Naive thymus-derived CD8-positive, alpha-beta T cell (primary cell): ENCODE results near the gene GOLGB1. TPM values are rescaled to one million over a fixed set of nuclear protein-coding genes. Genes with fewer than 3 reads are reported as not detected.
"Not testable (repeated sequence)": the region's sequence is repeated elsewhere in the genome, so short reads cannot be mapped to it uniquely, and the experiment has no call there.

Source experiments
- ATAC-seq, 2 donors: fragments of 150-1000 bp; cut with Tn5 transposase in 1 of 2; sonication (Bioruptor Pico), chemical (Tn5 transposase) in 1 of 2; 1 replicate in 1 of 2; 2 replicates in 1 of 2; pipeline ENCODE4 v1.10.0; 2021; ENCODE audit warnings: mild to moderate bottlenecking in 2 of 2, moderate library complexity in 2 of 2
- POLR2A ChIA-PET: fragments of 350-600 bp; sonication (Branson Sonifier 250); formaldehyde crosslinking; loops from one replicate; lab custom pipeline; 2021; ENCODE audit warnings: antibody characterized with exemption; lab: Charles Lee
- DNase-seq, 10 donors: peaks; one replicate each; pipeline versions ENCODE4 v3.0.0 to v3.0.0-alpha.2; 2020 to 2022
- H3K27ac Mint-ChIP-seq, 10 donors: one replicate each; pipeline ENCODE4 v1.8.0; 2020 to 2022; ENCODE audit warnings: mild to moderate bottlenecking in 10 of 10, mixed read lengths in 10 of 10, moderate library complexity in 4 of 10, inconsistent platforms in 1 of 10
- H3K27me3 Mint-ChIP-seq, 5 donors: one replicate each; pipeline ENCODE4 v1.8.0; 2021 to 2022; ENCODE audit warnings: mixed read lengths in 5 of 5
- H3K36me3 Mint-ChIP-seq, 3 donors: one replicate each; pipeline ENCODE4 v1.8.0; 2020 to 2022; ENCODE audit warnings: mixed read lengths in 3 of 3, mild to moderate bottlenecking in 2 of 3, inconsistent platforms in 1 of 3
- H3K4me1 Mint-ChIP-seq, 4 donors: one replicate each; pipeline ENCODE4 v1.8.0; 2021 to 2022; ENCODE audit warnings: mixed read lengths in 4 of 4
- H3K4me3 Mint-ChIP-seq, 10 donors: one replicate each; pipeline ENCODE4 v1.8.0; 2020 to 2022; ENCODE audit warnings: mild to moderate bottlenecking in 10 of 10, mixed read lengths in 10 of 10, moderate library complexity in 6 of 10, inconsistent platforms in 1 of 10
- H3K9me3 Mint-ChIP-seq, 9 donors: one replicate each; pipeline ENCODE4 v1.8.0; 2020 to 2022; ENCODE audit warnings: mixed read lengths in 9 of 9, mild to moderate bottlenecking in 3 of 9, inconsistent platforms in 1 of 9, moderate library complexity in 1 of 9
- polyA plus RNA-seq, 3 donors: library from polyadenylated mRNA; unstranded; fragments of 300-500 nt; fragmentation: Illumina TruSeq; gene quantifications; one replicate each; pipeline ENCODE4 v1.2.3, GENCODE V29; 2021
- total RNA-seq, 8 experiments: library from RNA in 2 of 8; stranded (reverse) in 2 of 8; gene quantifications; one replicate each; pipeline ENCODE4 v1.2.3 and lab custom pipeline; 2021 to 2026

GOLGB1 gene
- total and polyA plus RNA-seq, 5 experiments from 2014 or later = 1.7 to 38.4 (median 8.2) TPM

DNA sequence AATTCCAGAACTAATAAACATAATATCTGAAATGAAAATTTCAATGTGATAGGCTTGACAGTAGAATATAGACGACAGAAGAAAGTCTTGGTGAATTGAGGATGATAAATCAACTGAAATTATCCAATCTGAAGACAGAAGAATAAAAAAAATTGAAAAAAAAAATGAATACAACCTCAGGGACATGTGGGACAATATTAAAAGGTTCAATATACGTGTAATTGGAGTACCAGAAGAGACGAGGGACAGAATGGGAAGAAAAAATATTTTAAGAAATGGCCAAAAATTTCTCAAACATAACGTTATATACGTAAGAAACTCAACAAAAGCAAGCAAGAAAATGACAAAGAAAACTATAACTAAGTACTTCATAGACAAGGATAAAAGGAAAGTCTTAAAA, 45.6 kb downstream of the GOLGB1 start:
- peak overlapping the region in 1 of 10 donors; percentile 64 for H3K27ac Mint-ChIP-seq
- H3K36me3 Mint-ChIP-seq = peaks cover 16 to 81% (median 46%) of the 10 kb centered on the region in 3 donors
- ATAC-seq (no peak), DNase-seq (no peak)
- H3K4me1 Mint-ChIP-seq = peaks cover 0 to 6% (median 2%) of the 10 kb centered on the region in 4 donors
- POLR2A ChIA-PET = no interaction called here
- no peaks in the 10 kb centered on the region for H3K9me3 Mint-ChIP-seq
- no peak overlapping the region for H3K4me3 Mint-ChIP-seq
- H3K27me3 Mint-ChIP-seq = no peaks in the 10 kb centered on the region

DNA sequence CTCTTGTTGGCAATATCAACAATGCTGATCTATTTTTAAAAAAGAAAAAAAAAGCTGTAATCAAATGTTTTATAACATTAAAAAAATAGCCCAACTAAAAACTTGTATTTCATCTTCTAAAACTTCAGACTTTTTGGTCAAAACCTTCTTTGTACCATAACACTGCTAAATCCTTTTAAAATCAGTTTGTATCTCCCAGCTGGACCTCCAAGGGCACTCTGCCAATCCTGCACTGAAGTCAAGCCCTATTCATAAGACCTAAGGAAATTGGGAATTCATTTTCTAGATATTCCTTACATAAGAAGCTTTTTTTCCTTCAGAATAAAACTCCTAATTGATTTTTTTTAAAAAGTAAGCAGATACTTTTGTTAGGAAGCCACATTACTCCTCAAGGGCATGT, 50.6 kb downstream of the GOLGB1 start:
- Mint-ChIP-seq H3K27me3 (no peaks in the 10 kb centered on the region), H3K4me3 (no peak overlapping the region), H3K9me3 (no peaks in the 10 kb centered on the region), H3K4me1 (peaks cover 0 to 7% (median 2%) of the 10 kb centered on the region in 4 donors), H3K27ac (no peak overlapping the region), H3K36me3 (peaks cover 28 to 64% (median 46%) of the 10 kb centered on the region in 3 donors)
- DNase-seq (no peak), ATAC-seq (no peak)
- POLR2A ChIA-PET = no interaction called here

- ATAC-seq (no peak), DNase-seq (no peak)
- peaks cover 0 to 7% (median 2%) of the 10 kb centered on the region in 4 donors for H3K4me1 Mint-ChIP-seq
- H3K4me3 Mint-ChIP-seq = no peak overlapping the region
- no peaks in the 10 kb centered on the region for H3K9me3 Mint-ChIP-seq
- H3K27ac Mint-ChIP-seq = no peak overlapping the region
- POLR2A ChIA-PET = no interaction called here
- H3K36me3 Mint-ChIP-seq = peaks cover 28 to 60% (median 43%) of the 10 kb centered on the region in 3 donors
- no peaks in the 10 kb centered on the region for H3K27me3 Mint-ChIP-seq
Measured at GRCh38 chr3:121698476-121698875, 51.1 kb downstream of the GOLGB1 start.

GRCh38 chr3:121696186-121696585, 53.4 kb downstream of the GOLGB1 start:
- H3K27ac Mint-ChIP-seq = no peak overlapping the region
- DNase-seq (no peak), ATAC-seq (no peak)
- H3K9me3 Mint-ChIP-seq = no peaks in the 10 kb centered on the region
- H3K4me3 Mint-ChIP-seq = no peak overlapping the region
- H3K36me3 Mint-ChIP-seq = peaks cover 32 to 44% (median 43%) of the 10 kb centered on the region in 3 donors
- POLR2A ChIA-PET = no interaction called here
- H3K4me1 Mint-ChIP-seq = peaks cover 0 to 7% (median 2%) of the 10 kb centered on the region in 4 donors
- no peaks in the 10 kb centered on the region for H3K27me3 Mint-ChIP-seq

GRCh38 chr3:121692010-121692699, 57.4 kb downstream of the GOLGB1 start:
- no peaks in the 10 kb centered on the region for H3K27me3 Mint-ChIP-seq
- POLR2A ChIA-PET = no interaction called here
- H3K4me1 Mint-ChIP-seq = peaks cover 0 to 8% (median 3%) of the 10 kb centered on the region in 4 donors
- DNase-seq (no peak), ATAC-seq (no peak)
- H3K4me3 Mint-ChIP-seq = no peak overlapping the region
- no peak overlapping the region for H3K27ac Mint-ChIP-seq
- H3K36me3 Mint-ChIP-seq = peaks cover 15 to 34% (median 24%) of the 10 kb centered on the region in 3 donors
- no peaks in the 10 kb centered on the region for H3K9me3 Mint-ChIP-seq

DNA sequence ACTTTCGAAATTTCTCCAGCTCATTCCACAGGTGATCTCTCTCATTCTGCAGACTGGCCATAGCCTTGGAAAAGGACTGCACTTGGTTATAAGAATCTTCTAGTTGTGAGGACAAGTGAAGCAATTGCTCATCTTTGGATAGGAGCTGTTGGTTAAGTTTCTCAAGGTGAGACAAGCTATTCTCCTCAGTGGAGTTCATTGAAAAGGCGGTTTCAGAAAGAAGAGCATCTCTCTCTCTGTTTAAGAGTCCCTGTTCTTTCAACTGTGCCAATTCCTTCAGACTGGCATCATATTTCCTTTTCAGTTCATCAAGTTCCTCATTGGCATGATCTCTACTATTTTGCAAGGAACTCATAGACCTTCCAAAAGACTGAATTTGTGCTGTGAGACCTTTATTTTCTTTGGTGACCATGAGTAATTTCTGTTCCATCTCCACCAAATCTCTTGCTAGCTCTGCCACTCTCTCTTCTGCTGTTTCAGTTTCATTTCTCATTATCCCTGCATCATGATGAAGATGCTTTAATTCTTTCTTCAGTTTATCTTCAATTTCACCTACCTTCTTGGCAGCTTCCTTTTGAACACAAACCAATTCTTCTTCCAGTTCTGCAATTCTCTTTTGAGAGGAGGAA, 58.6 kb downstream of the GOLGB1 start:
- DNase-seq (no peak), ATAC-seq (no peak)
- Mint-ChIP-seq H3K9me3 (peaks cover 0 to 10% (median 5%) of the 10 kb centered on the region in 9 donors), H3K4me3 (no peak overlapping the region), H3K4me1 (peaks cover 0 to 8% (median 2%) of the 10 kb centered on the region in 4 donors), H3K36me3 (peaks cover 26 to 46% (median 30%) of the 10 kb centered on the region in 3 donors), H3K27me3 (no peaks in the 10 kb centered on the region), H3K27ac (peak overlapping the region in 2 of 10 donors; percentile 2 to 4)
- POLR2A ChIA-PET = no interaction called here

DNA sequence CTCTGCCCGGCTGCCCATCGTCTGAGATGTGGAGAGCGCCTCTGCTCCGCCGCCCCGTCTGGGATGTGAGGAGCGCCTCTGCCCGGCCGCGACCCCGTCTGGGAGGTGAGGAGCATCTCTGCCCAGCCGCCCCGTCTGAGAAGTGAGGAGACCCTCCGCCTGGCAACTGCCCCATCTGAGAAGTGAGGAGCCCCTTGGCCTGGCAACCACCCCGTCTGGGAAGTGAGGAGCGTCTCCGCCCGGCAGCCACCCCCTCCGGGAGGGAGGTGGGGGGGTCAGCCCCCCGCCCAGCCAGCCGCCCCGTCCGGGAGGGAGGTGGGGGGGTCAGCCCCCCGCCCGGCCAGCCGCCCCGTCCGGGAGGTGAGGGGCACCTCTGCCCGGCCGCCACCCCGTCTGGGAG, 60.8 kb downstream of the GOLGB1 start:
- Mint-ChIP-seq H3K36me3 (peaks cover 40 to 56% (median 43%) of the 10 kb centered on the region in 3 donors), H3K9me3 (peaks cover 0 to 23% (median 14%) of the 10 kb centered on the region in 9 donors)
- H3K4me1 Mint-ChIP-seq, DNase-seq, H3K27ac Mint-ChIP-seq, H3K27me3 Mint-ChIP-seq, ATAC-seq, POLR2A ChIA-PET, H3K4me3 Mint-ChIP-seq: not testable (repeated sequence)

DNA sequence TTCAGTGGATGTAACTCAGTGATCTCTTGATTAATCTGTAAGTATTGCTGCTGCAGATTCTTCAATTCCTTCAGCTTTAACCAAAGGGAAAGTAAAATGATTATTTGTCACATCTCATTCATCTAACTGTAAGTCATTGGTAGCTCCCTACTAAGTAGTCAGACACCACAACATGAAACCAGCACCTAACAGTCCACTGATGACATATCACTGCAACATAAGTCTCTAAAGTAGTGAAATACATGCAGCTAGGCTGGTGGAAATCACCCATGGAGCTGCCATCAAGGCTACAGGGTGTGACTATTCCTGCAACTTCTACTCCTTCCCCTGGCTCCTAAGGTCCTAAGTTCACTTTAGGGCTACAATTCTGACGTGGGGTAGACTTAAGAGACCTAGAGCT, 67.7 kb downstream of the GOLGB1 start:
- ATAC-seq = no peak
- peaks cover 0 to 3% (median 0%) of the 10 kb centered on the region in 4 donors for H3K4me1 Mint-ChIP-seq
- peaks cover 0 to 22% (median 14%) of the 10 kb centered on the region in 9 donors for H3K9me3 Mint-ChIP-seq
- peaks cover 32 to 81% (median 58%) of the 10 kb centered on the region in 3 donors for H3K36me3 Mint-ChIP-seq
- H3K4me3 Mint-ChIP-seq = no peak overlapping the region
- no peak overlapping the region for H3K27ac Mint-ChIP-seq
- no peaks in the 10 kb centered on the region for H3K27me3 Mint-ChIP-seq
- no peak for DNase-seq
- POLR2A ChIA-PET = no interaction called here

DNA sequence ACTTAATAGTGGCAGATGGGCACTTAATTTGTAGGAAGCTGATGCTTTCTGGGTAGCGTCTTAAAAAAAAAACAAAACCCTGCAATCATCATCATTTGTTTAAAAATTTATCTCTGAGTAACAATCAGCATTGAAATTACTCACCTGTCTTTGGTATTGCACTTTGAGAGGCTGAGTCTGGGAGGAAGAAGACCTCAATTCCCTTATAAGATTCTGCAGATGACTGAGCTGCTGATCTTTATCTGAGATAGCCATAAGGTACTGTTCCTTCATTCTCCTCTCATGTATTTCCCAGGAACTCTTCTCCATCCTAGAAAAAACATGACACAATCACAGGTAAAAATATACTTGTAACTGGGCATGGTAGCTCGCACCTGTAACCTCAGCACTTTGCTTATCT, 72.4 kb downstream of the GOLGB1 start:
- Mint-ChIP-seq H3K4me3 (no peak overlapping the region), H3K27ac (no peak overlapping the region), H3K27me3 (no peaks in the 10 kb centered on the region), H3K36me3 (peaks cover 14 to 90% (median 52%) of the 10 kb centered on the region in 3 donors), H3K9me3 (no peaks in the 10 kb centered on the region), H3K4me1 (peaks cover 0 to 3% (median 0%) of the 10 kb centered on the region in 4 donors)
- no peak for DNase-seq
- no peak for ATAC-seq
- POLR2A ChIA-PET = no interaction called here

DNA sequence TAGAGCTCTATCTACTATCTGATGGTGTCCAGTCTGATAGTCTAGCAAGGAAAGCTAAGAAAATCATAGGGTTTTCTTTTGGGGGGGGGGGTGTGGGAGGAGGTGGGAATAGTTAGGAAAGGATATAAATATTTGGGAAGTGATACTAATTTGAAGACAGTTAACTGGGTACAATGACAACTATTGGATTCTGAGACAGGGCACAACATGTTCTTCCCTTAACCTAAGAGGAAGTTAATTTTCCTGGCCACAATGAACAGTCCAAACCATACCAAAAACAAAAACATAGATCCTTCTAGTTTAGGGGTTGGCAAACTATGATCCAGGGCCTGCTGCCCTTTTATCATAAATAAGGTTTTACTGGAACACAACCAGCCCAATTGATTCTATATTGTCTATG, 78.9 kb downstream of the GOLGB1 start:
- no peaks in the 10 kb centered on the region for H3K9me3 Mint-ChIP-seq
- DNase-seq = no peak
- POLR2A ChIA-PET = interaction anchor here (0.9 kb wide), 1 partner anchor 10 kb away, joined by 5 read pairs; the partner anchor contains the start of gene HCLS1

GRCh38 chr3:121667333-121667732, 82.2 kb downstream of the GOLGB1 start:
- DNase-seq (no peak), ATAC-seq (no peak)
- no peaks in the 10 kb centered on the region for H3K9me3 Mint-ChIP-seq
- H3K27me3 Mint-ChIP-seq = no peaks in the 10 kb centered on the region
- peak overlapping the region in 2 of 10 donors; percentile 7 to 13 for H3K27ac Mint-ChIP-seq
- no peak overlapping the region for H3K4me3 Mint-ChIP-seq
- POLR2A ChIA-PET = no interaction called here
- peaks cover 11 to 87% (median 60%) of the 10 kb centered on the region in 3 donors for H3K36me3 Mint-ChIP-seq
- H3K4me1 Mint-ChIP-seq = no peaks in the 10 kb centered on the region

More for the DNA sequence above, 78.9 kb downstream of the GOLGB1 start:
- no peaks in the 10 kb centered on the region for H3K27me3 Mint-ChIP-seq
- H3K4me3 Mint-ChIP-seq = no peak overlapping the region
- no peak for ATAC-seq
- H3K4me1 Mint-ChIP-seq = no peaks in the 10 kb centered on the region
- no peak overlapping the region for H3K27ac Mint-ChIP-seq
- peaks cover 11 to 87% (median 59%) of the 10 kb centered on the region in 3 donors for H3K36me3 Mint-ChIP-seq

DNA sequence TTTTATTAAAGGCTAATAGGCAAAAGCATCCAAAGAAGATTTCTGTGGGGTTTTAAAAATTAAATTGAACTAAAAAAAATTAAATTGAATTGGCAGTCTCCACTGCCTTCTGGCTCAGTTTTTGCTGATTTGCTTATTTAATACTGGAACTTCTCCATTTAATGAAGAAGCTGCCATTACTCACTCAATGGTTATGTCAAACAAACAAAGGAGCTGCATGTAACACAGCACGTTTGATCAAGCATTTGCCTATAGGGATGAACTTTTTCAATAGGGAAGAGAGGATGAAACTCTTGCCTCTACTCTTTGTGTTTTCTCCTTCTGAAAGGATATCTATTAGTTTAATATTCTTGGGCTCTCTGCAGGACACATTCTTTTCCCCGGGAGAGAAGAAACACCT, 84.1 kb downstream of the GOLGB1 start:
- DNase-seq (no peak), ATAC-seq (no peak)
- no peaks in the 10 kb centered on the region for H3K27me3 Mint-ChIP-seq
- POLR2A ChIA-PET = no interaction called here
- H3K4me1 Mint-ChIP-seq = peaks cover 7 to 15% (median 14%) of the 10 kb centered on the region in 4 donors
- H3K9me3 Mint-ChIP-seq = peaks cover 0 to 7% (median 0%) of the 10 kb centered on the region in 9 donors
- H3K36me3 Mint-ChIP-seq = peaks cover 7 to 70% (median 57%) of the 10 kb centered on the region in 3 donors
- H3K4me3 Mint-ChIP-seq = no peak overlapping the region
- H3K27ac Mint-ChIP-seq = no peak overlapping the region
